ENCODE measurements around the gene CIRBP.

DNA sequence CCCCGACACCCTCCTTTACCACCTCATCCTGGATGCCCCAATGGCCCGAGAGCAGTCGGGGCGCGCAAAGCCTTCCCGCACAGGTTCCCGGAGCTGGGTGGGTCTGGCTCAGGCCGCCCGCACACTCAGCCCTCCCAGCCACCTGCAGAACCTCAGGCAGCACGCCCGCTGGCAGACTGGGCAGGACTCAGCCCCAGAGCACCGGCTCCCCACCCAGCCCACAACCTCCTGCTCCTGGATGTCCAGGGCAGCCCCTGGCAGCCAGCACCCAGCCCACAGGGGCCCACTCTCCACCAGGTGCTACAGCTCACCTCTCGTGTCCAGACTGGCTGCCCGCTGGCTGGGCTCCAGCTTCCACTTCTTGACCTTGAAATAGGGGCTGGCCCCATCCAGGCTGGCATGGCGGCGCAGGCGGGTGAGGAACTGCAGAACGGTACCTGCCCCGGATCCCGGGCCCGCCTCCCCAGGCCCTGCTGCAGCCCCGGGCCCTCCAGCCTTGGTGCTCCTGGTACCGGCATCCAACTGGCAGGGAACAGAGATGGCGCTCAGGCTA lies 35.9 kb upstream of the CIRBP start:
- TF ChIP-seq GTF2E2 (tag; IDR thresholded peaks at IDR 0.05) (no peak), TBP (optimal IDR thresholded peaks at IDR 0.05; ENCODE audit: low read depth, low read length) (no peak), CREB1 (IDR thresholded peaks at IDR 0.05) (no peak), CREB1 (CRISPR knock-in tag; IDR thresholded peaks at IDR 0.05) (no peak), CTCF (IDR thresholded peaks at IDR 0.05 in 2 of 3, conservative IDR thresholded peaks at IDR 0.05 in 1 of 3; ENCODE audit: insufficient read depth in 2 of 3, low read depth in 1 of 3, low read length in 3 of 3) (no peak), BCLAF1 (IDR thresholded peaks at IDR 0.05; ENCODE audit: borderline replicate concordance in 1 of 2, control insufficient read depth in 1 of 2, low read depth in 2 of 2, low read length in 1 of 2) (no peak), RAD21 (CRISPR knock-in tag; conservative IDR thresholded peaks at IDR 0.05 in 1 of 2, IDR thresholded peaks at IDR 0.05 in 1 of 2) (no peak)
- TF ChIP-seq, protein P1, sequence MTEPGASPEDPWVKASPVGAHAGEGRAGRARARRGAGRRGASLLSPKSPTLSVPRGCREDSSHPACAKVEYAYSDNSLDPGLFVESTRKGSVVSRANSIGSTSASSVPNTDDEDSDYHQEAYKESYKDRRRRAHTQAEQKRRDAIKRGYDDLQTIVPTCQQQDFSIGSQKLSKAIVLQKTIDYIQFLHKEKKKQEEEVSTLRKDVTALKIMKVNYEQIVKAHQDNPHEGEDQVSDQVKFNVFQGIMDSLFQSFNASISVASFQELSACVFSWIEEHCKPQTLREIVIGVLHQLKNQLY (CRISPR knock-in tag; conservative IDR thresholded peaks at IDR 0.05) = no peak

Measured in K562 (cell line).